ENCODE data around the gene EPSTI1.
"Not testable (repeated sequence)": the region's sequence is repeated elsewhere in the genome, so short reads cannot be mapped to it uniquely, and the experiment has no call there.

EPSTI1 gene, protein sequence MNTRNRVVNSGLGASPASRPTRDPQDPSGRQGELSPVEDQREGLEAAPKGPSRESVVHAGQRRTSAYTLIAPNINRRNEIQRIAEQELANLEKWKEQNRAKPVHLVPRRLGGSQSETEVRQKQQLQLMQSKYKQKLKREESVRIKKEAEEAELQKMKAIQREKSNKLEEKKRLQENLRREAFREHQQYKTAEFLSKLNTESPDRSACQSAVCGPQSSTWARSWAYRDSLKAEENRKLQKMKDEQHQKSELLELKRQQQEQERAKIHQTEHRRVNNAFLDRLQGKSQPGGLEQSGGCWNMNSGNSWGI

GRCh38 chr13:42991898-42992763, at the start of gene EPSTI1:
EPSTI1 (minus strand) TSS chr13:42992241; CDS start chr13:42992165, 76 bp downstream.
- H3K27me3 ChIP-seq (ENCODE audit: insufficient read depth, insufficient read length) = peaks cover 21% of the 10 kb centered on the region
- TF ChIP-seq ZNF274 (IDR thresholded peaks at IDR 0.05; ENCODE audit: low read depth, low read length) (no peak), SUZ12 (IDR thresholded peaks at IDR 0.05; ENCODE audit: extremely low read depth, insufficient read depth, insufficient read length) (no peak), YY1 (IDR thresholded peaks at IDR 0.05; ENCODE audit: insufficient read depth, insufficient read length) (no peak)
- peak within 1 kb of the TSS; percentile 11 for H3K4me3 ChIP-seq (ENCODE audit: insufficient read length, low read depth)
- no peaks in the 10 kb centered on the region for H3K9me3 ChIP-seq (ENCODE audit: insufficient read depth, low read length)
- no peak for DNase-seq (ENCODE audit: low read depth, low spot score)
- H3K4me1 ChIP-seq (ENCODE audit: insufficient read depth, insufficient read length) = no peaks in the 10 kb centered on the region
- H3K36me3 ChIP-seq (ENCODE audit: insufficient read depth, insufficient read length, low read length) = no peaks in the 10 kb centered on the region
- no peak within 1 kb of the TSS for H3K9ac ChIP-seq (ENCODE audit: insufficient read length, low read depth)

DNA sequence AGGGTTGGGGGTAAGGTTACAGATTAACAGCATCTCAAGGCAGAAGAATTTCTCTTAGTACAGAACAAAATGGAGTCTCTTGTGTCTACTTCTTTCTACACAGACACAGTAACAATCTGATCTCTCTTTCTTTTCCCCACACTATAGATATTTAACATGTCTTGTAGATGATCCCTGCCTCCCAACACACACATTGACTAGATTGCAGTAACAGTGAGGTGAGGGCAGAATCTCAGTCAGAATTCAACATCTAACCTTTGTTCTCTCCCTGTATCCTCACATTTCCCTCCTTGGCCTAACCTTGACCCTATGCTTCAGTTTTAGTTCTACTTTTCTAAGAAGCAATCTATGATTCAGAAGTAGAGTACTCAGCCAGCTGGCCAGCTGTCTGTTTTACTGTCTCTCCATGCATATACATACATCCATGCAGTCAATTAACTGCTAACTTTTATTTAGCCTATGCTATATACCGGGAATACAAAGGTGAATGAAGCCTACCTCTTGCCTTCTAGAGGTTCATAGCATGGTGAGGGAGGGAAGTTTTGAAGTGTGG, 49.4 kb upstream of the EPSTI1 start:
- Histone ChIP-seq H3K4me1 (ENCODE audit: insufficient read depth, insufficient read length) (no peaks in the 10 kb centered on the region), H3K27me3 (ENCODE audit: insufficient read depth, insufficient read length) (no peaks in the 10 kb centered on the region), H3K9ac (ENCODE audit: insufficient read length, low read depth) (no peak overlapping the region), H3K9me3 (ENCODE audit: insufficient read depth, low read length) (peaks cover 12% of the 10 kb centered on the region; the same call in 1 of the 2 replicates), H3K4me3 (ENCODE audit: insufficient read length, low read depth) (no peak overlapping the region), H3K36me3 (ENCODE audit: insufficient read depth, insufficient read length, low read length) (no peaks in the 10 kb centered on the region)
- no peak for DNase-seq (ENCODE audit: low read depth, low spot score)
- no peak for TF ChIP-seq ZNF274 (IDR thresholded peaks at IDR 0.05; ENCODE audit: low read depth, low read length)
- no peak for TF ChIP-seq YY1 (IDR thresholded peaks at IDR 0.05; ENCODE audit: insufficient read depth, insufficient read length)
- TF ChIP-seq SUZ12 (IDR thresholded peaks at IDR 0.05; ENCODE audit: extremely low read depth, insufficient read depth, insufficient read length) = no peak

- H3K4me1 ChIP-seq (ENCODE audit: insufficient read depth, insufficient read length); H3K9ac ChIP-seq (ENCODE audit: insufficient read length, low read depth); H3K36me3 ChIP-seq (ENCODE audit: insufficient read depth, insufficient read length, low read length); DNase-seq (ENCODE audit: low read depth, low spot score); H3K4me3 ChIP-seq (ENCODE audit: insufficient read length, low read depth); H3K27me3 ChIP-seq (ENCODE audit: insufficient read depth, insufficient read length): not testable (repeated sequence)
- peaks cover 12% of the 10 kb centered on the region; the same call in 1 of the 2 replicates for H3K9me3 ChIP-seq (ENCODE audit: insufficient read depth, low read length)
Observed at GRCh38 chr13:43040581-43041368, 48.7 kb upstream of the EPSTI1 start.

- no peak for DNase-seq (ENCODE audit: low read depth, low spot score)
- H3K9ac ChIP-seq (ENCODE audit: insufficient read length, low read depth) = no peak overlapping the region
- no peak for TF ChIP-seq SUZ12 (IDR thresholded peaks at IDR 0.05; ENCODE audit: extremely low read depth, insufficient read depth, insufficient read length)
- TF ChIP-seq ZNF274 (IDR thresholded peaks at IDR 0.05; ENCODE audit: low read depth, low read length) = no peak
- H3K4me1 ChIP-seq (ENCODE audit: insufficient read depth, insufficient read length) = no peaks in the 10 kb centered on the region
- H3K9me3 ChIP-seq (ENCODE audit: insufficient read depth, low read length) = peaks cover 8% of the 10 kb centered on the region; the same call in 1 of the 2 replicates
- H3K4me3 ChIP-seq (ENCODE audit: insufficient read length, low read depth) = no peak overlapping the region
- H3K27me3 ChIP-seq (ENCODE audit: insufficient read depth, insufficient read length) = no peaks in the 10 kb centered on the region
- H3K36me3 ChIP-seq (ENCODE audit: insufficient read depth, insufficient read length, low read length) = no peaks in the 10 kb centered on the region
Observed at GRCh38 chr13:43039966-43040365, 47.9 kb upstream of the EPSTI1 start.

GRCh38 chr13:43036351-43037250, 44.6 kb upstream of the EPSTI1 start:
- no peaks in the 10 kb centered on the region for H3K36me3 ChIP-seq (ENCODE audit: insufficient read depth, insufficient read length, low read length)
- no peak overlapping the region for H3K4me3 ChIP-seq (ENCODE audit: insufficient read length, low read depth)
- H3K27me3 ChIP-seq (ENCODE audit: insufficient read depth, insufficient read length) = no peaks in the 10 kb centered on the region
- no peak overlapping the region for H3K9ac ChIP-seq (ENCODE audit: insufficient read length, low read depth)
- no peak for DNase-seq (ENCODE audit: low read depth, low spot score)
- TF ChIP-seq YY1 (IDR thresholded peaks at IDR 0.05; ENCODE audit: insufficient read depth, insufficient read length) = no peak
- no peak for TF ChIP-seq SUZ12 (IDR thresholded peaks at IDR 0.05; ENCODE audit: extremely low read depth, insufficient read depth, insufficient read length)
- no peak for TF ChIP-seq ZNF274 (IDR thresholded peaks at IDR 0.05; ENCODE audit: low read depth, low read length)
- H3K9me3 ChIP-seq (ENCODE audit: insufficient read depth, low read length) = peaks cover 7% of the 10 kb centered on the region; the same call in 1 of the 2 replicates
- H3K4me1 ChIP-seq (ENCODE audit: insufficient read depth, insufficient read length) = no peaks in the 10 kb centered on the region

DNA sequence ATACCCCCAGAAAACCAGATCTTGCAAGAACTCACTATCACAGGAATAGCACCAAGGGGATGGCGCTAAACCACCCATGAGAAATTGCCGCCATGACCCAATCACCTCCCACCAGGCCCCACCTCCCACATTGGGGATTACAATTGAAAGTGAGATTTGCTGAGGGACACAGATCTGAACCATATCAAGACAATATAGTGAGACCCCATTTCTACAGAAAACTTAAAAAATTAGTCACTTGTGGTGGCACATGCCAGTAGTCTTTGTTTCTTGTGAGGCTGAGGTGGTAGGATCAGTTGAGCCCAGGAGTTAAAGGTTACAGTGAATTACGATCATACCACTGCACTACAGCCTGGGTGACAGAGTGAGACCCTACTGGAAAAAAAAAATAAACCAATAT, 41.0 kb upstream of the EPSTI1 start:
- Histone ChIP-seq H3K27me3 (ENCODE audit: insufficient read depth, insufficient read length) (no peaks in the 10 kb centered on the region), H3K4me3 (ENCODE audit: insufficient read length, low read depth) (no peak overlapping the region), H3K9ac (ENCODE audit: insufficient read length, low read depth) (no peak overlapping the region), H3K9me3 (ENCODE audit: insufficient read depth, low read length) (no peaks in the 10 kb centered on the region), H3K4me1 (ENCODE audit: insufficient read depth, insufficient read length) (no peaks in the 10 kb centered on the region), H3K36me3 (ENCODE audit: insufficient read depth, insufficient read length, low read length) (no peaks in the 10 kb centered on the region)
- no peak for DNase-seq (ENCODE audit: low read depth, low spot score)
- TF ChIP-seq ZNF274 (IDR thresholded peaks at IDR 0.05; ENCODE audit: low read depth, low read length) (no peak), SUZ12 (IDR thresholded peaks at IDR 0.05; ENCODE audit: extremely low read depth, insufficient read depth, insufficient read length) (no peak), YY1 (IDR thresholded peaks at IDR 0.05; ENCODE audit: insufficient read depth, insufficient read length) (no peak)

Data from NT2/D1 (cell line).